ENCODE data around the gene OTX2.

The OTX2 gene

DNA sequence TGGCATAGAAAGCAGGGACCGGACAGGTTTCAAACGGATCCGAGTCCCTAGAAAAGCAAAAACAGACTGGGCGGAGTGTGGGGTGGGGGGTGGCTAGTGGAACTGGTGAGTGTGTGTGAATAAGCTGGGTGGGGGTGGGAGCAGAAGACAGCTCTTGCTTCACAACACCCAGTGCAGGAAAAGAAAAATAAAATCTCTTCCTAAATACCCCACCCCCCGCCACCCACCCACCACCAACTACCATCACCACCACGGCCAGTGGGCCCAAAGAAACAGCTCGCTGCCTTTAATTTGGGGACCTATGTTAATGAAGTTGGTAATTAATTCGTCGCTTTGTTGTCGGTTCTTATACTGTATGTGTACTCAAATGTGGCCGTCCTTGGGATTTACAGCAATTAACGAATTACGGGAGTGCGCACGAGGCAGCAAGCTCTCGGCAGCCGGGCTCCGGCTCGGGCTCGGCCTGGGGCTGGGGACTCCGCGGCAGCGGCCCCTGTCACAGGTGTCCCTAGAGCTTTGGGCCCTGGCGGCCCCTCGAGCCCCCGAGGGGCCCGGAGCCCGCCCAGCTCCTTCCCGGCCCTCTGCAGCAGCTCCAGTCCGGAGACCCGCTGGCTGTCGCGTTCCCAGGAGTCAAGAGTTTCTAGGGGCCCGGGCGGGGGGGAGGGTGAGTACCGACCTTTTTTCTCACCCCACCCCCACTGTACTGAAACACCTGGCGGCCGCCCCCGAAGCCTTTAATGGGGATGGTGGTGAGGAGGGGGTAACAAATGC lies 1.5 kb upstream of the OTX2 start:
- no peak for DNase-seq

DNA sequence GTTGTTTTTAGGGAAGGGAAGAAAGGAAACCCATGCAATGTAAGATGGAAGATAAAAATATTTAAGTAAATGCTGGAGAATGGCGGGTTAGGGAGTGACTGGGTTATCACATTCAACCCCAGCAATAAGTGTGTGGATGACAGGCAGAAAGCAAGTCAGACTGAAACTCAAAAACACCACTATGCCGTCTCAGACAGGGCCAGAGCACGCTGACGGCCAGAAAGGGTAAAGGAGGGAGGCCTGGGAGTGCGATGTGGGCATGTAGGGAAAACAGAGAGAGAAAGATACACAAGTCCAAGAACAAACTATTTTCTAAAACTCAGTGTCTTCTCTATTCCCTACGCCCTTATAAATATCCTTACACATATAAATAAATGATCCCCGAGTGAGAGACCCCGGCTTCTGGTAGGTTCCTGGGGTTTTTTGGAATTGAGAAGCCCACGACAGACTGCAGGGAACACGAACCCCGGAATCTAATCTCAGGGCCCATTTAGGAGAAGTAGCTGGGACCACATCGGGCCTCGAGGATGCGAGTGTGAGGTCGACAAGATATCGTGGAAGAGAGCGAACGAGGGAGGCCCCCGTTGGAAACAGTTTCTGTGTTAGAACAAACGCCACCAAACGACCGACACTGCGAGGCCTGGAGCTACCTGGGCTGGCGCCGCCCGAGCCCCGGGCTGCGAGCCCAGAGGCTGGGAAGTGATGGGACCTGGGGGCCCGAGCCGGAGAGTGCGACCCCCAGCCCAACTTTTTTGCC lies 735 bp upstream of the OTX2 start:
- no peak for DNase-seq

DNA sequence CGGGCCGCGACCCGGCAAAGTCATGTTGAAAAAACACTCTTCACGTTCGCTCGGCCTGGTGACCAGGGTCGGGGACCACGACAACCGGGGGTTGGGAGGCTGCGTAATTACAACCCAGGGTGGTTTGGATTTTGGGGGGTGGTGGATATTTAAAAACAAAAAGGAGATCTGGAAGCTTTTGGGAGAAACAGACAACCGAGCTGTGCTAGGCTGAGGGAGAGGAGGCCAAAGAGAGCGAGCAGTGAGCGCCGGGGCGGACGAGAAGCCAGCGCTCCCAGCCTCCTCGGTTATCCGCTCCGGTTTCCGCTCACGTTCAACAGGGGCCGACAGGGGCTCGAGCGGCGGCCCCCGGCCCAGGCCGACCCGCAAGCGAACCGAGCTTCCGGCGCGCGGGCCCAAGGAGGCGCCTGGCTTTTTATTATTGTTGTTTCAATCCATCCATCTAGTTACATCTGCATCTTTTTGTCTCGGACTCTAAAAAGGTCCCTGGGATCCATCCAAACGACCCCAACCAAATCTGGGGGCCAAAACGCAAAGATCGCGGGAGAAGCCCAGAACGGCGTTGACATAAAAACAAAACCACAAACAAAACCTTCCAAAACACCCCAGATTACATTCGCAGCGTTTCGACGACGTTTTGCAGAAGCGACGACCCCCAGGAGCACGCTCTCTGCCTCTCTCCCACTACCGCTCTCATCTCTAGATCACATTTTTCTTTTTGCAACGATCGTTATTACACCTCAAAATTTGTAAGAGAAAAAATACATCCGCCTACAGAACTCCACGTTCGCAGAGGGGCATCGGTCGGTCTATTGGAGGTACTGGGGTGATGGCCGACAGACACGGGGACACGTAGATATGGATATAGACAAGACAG lies 771 bp downstream of the OTX2 start:
- DNase-seq = no peak

DNA sequence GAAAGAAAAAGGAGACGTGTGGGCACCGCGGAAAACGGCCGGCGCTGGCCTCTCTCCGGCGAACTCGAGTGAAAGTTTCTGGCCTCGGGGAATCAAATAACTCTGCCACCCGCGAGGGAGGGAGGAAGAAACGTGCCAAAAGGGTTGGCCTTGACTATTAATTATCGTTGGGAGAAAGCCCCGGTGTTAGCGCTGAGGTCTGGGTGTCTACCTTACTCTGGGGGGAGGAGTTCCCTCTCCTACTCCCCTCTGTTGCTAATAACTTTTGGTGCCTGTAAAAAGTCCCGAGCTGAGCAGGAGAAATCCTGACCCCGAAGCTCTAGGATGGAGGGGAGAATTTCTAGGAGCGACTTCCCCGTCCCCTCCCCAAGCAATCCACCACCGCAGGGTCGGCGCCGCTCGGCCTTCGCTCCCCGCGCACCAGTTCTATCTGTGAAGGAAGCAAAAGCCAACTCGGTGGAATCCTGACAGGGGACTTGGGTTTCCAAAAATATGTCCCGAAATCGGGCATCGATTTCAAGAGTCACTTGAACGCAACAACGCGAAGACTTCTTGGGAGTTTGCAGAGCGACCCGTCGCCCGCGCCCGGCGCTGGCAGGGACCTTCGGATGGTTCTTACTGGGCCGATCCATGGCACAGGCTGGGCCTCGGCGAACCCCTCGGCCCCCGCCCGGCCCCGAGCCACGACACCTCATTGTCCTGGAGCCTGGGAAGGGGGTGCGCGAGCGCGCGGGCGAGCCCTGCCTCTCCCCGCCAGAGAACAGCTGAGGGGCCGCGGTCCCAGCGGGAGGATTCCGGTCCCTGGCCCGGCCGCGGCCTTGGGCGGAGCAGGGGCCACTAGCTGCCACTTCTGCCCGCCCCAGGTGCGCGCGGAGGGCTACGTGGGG lies 1.7 kb downstream of the OTX2 start:
- no peak for DNase-seq

DNA sequence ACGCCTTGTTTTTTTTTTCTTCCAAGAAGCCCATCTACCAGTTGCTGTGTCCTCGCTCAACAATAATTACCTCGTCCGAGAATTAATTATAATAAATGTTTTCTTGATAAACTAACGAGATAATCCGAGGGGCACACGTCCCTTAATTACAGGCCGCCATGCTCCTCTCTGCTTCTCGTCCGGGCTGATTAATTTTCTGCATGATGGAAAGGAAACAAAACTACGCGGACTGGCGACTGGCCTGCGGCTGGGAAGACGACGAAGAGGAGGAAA lies 2.2 kb downstream of the OTX2 start:
- no peak for DNase-seq

DNA sequence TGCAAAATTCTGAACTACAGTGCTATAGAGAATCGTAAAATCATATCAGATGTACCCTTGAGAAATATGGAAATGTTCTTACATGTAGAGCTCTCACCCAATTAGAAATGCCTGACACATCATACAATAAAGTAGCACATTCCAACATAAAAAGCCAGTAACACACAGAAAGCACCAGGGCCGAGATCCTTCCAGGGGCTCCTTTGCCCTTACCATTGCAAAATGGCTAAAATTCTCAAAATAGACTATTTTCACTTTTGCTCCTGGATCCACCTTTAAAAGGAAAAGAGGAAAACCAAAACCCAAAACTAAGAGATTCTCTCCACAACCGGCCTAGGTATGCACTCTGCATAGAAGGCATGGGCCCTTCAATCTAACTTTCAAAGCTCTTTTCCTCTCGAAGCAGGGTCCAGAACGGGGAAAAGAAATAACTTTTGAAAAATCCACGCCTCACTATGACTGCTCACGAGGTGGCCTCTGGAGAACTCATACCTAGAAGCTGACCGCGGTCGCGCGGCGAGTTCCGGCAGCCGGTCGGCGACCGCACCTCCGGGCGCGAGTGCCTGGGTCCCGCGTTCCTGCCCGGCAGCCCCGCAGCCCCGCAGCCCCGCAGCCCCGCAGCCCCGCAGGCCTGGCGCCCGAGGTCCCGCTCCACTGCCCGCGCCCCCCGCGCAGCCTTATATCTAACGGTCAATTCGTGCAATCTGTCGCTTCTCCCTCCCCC lies 2.7 kb downstream of the OTX2 start:
- DNase-seq = no peak

DNA sequence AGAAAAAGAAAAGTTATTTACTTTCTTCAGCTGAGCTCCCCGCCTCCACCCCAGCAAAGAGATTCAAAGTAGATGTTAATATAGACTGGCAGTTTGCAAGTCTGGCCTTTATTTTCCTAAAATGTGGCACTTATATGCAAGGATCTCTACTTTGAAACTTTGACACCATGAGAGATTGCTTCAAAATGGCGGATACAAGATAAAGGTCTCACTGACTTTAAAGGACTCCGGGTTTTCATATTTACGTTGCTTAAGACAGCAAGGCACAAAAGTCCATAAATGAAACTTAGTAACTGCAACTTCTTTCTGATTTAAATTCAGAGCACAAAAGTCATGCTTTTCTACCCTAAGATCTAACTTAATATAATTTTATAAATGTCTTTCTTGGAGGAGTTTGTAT lies 3.5 kb downstream of the OTX2 start:
- DNase-seq = no peak

DNA sequence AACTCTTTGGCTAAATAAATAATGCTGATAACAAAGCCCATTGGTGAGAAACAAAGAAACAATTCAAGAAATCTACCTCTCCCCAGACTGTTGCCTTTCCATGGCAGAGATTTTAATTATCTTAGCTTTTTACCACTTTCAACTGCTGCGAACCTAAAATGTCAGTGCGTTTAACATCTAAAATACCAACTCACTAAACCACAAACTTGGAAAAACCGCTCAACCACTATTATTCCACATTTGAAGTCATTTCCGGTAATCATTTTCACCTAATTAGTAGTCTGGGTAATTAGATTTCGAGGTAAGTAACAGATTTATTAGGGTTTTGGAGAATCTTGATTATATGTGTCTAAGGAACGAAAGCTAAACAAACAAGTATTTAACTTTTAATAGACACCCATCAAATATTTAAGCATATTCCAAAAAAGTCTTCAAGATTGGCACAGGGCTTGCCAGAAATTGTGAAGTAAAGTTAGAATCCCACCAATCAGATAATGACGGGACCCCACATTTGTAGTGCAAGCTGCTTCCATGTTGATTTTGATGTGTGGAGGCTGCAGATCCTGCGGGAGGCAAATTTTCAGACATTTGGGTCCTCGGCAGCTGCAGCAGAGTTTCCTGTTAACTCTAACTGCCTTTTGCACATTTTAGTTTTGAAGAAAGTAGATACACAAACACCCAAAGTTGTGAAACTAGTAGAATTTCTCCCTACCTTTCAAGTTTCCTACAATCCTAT lies 4.1 kb downstream of the OTX2 start:
- DNase-seq = no peak

DNA sequence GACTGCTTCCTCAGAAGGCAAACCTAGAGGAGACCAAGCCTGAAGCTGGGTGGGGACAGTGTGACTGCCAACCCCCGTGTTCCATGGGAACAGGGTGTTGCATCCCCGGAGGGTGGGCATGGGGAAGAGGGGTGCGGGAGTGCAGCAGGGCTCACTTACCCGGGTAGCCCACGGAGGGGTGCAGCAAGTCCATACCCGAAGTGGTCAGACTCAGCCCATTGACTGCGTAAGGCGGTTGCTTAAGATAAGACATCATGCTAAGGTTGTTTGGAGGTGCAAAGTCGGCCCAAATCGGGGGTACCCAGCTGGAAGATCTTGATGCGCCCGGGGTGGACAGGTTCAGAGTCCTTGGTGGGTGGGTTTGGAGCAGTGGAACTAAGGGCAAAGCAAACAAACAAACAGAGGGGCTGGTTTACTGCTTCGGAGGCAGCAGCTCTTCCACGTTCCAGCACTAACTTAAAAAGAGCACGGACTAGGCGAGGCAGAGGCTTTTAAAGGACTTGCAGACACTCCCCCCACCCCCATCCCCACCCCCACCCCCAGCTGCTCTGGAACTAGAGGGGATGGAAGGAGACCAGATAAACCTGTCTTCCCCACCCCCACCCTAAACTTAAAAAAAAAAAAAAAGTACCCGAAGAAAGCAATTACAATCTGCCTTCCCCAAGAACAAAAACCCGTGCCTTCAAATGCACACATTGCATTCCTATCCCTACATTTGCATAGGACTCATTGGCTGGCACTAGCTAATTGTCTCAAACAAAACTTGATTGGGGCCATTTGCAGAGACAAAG lies 4.9 kb downstream of the OTX2 start:
- DNase-seq = no peak

DNA sequence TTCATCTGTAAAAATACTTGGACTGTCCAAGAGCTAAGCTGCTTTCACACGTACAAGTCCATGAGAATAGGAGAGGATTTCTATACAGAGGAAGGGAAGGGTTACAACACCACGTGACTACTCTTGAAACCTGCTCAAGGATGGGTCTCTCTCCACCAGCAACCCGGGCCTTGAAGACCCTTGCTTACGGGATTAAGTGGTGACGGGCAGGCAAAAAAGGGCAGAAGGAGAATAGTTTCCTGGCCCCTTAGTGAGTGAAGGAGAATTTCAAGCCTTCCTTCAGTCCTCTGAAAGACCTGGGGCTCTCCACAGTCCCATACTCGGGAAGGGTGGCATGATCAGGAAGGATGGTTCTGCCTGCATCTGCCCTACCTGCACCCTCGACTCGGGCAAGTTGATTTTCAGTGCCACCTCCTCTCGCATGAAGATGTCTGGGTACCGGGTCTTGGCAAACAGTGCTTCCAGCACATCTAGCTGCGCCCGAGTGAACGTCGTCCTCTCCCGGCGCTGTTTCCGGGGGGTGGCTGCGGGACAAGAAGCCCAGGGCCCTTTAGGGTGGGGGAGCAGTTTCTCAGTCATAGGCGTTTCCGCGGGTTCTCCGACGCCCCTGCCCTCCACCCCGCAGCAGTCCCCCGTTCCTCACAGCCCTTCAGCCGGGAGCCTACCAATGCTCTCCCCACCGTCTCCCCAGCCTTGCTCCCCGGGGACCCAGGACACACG lies 6.3 kb downstream of the OTX2 start:
- no peak for DNase-seq

DNA sequence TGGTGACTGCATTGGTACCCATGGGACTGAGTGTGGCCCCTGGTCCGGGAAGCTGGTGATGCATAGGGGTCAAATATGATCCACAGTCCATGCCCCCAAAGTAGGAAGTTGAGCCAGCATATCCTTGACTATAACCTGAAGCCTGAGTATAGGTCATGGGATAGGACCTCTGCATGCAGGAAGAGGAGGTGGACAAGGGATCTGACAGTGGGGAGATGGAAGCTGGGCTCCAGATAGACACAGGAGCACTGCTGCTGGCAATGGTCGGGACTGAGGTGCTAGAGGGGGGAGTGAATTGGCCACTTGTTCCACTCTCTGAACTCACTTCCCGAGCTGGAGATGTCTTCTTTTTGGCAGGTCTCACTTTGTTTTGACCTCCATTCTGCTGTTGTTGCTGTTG lies 8.4 kb downstream of the OTX2 start:
- no peak for DNase-seq

DNA sequence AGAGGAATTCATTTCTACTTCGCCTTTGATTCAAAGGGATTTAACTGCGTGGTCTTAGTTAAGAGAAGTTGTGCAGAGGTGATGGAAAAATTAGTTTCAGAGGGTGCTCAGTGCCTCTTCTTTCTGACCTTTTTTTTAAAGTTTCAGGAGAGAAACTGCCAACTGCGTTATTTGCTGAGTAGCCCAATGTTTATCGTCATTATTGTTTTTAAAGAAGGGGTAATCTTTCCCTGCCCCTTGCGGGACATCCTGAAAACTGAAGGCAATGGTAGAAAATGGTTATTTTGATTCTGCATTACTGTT lies 11.0 kb downstream of the OTX2 start:
- no peak for DNase-seq

DNA sequence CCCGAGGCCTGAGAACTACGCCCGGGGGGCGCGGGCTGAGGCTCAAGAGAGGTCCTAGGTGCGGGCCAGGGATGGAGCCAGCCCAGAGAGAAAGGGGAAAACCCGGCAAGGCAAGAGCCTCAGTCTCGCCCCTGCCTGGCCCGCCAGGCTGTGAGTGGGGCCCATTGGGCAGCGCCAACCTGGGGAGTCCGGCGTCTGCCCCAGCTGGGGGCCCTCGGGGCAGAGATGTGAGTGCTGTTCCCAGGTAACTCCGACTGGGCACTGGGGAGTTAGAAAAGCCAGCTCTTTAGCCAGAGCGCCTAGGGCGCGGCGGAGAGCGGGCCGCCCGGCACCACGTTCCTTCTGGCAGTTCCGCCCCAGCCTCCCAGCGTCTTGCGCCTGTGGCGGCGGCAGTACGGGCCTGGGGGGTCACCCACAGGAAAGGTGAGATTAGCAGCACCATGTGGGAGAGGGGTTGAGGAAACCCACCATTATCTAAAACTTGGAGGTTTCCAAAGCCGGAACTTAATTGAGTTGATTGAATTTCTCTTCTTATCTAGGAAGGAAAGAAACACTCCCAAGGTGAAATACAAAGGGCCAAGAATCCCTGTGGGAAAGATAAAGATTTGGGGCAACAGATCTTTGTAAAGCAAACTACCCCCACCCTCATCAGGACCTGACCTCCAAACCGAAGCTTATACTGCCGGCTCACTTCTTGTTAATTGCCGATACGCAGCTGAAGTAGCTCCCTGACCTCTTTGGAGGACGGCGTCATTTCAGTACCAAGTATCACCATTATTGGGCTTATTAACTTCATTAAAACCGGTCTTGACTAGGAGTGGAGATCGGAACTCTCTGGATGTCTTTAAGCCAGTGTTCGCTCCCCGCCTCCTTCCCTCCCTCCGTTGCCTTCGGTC lies 11.6 kb downstream of the OTX2 start:
- no peak for DNase-seq

DNA sequence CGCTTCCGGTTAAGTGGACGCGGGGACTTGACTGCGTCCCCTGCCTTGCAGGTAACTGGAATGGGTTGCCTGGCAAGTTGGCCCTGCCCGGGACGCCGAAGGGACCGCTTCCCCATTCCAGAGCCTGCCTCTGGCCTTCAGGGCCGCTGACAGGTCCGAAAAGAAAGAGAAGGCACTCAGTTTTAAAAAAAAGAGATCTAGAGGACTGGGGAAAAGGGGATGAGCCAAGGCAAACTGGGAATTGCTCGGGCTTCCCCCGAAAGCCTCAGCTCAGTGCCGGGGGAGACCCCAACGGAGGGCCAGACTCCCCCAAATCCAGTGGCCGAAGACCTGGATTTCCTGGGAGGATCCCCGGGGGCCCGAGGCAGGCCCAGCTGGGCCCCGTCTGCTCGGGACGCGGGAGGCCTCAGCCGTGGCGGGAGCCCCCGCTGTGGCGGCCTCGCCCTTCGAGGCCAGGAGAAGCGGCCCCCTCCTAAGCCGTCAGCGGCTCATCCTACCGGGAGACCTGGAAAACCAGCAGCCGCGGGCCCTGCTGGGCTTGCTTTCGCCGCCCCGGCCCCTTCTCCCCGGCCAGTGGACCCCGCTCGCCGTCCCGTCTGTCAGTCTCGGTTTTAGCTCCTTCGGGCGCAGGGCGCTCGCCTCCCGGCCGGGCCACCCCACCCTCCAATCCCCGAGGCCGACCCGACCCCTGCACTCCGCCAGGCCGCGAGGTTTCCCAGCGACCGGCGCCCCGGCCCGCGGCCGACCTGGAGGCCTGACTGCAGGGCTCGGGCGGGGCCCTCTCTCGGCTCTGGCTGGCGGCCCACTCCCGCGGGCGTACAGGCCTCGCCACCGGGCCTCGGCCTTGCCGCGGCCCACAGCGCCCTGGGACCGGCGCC lies 12.5 kb downstream of the OTX2 start:
- DNase-seq = no peak

DNA sequence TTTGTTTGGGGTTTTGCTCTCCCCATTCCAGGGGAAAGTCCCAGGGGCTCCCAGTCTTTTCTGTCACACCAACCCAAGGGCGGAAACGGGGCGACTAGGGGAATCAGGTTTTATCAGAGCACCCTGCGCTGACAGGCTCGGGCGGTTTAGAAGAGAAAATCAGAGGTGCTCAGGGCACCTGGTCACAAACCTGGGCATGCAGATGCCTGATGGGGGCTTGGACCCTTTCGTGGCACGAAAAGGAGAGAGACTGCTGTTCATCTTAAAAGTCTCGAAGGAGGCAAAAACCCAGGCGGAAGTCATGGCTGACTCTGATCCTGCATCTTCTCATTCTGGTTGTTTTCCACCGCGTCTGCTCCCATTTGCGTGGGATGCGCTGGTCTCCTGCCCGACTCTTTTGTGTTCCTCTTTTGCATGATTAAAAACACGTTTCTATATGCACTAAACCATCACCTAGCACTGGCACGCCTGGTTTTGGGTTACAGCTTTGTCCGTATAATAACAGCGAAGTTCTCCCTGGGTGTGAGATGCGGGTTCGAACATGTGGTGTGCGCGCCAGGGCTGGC lies 13.2 kb downstream of the OTX2 start:
- no peak for DNase-seq

DNA sequence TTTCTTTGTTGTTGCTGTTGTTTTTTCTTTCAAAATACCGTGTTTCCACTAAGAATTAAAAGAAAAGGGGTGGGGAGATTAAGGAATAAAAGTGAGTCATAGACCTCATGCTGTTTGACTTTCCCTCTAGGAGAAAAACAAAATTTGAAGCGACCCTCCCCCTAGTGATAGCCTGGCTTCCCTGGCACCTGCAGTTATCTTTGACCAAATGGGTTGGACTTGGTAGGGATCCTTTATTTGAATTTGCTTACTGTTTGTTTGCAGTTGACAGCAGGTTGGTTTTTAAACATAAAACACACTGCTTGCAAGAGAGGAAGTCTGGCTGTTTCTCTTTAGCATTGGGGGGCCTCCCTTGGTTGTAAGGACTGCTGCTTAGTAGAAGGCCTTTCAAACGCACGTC lies 14.0 kb downstream of the OTX2 start:
- DNase-seq = no peak

DNA sequence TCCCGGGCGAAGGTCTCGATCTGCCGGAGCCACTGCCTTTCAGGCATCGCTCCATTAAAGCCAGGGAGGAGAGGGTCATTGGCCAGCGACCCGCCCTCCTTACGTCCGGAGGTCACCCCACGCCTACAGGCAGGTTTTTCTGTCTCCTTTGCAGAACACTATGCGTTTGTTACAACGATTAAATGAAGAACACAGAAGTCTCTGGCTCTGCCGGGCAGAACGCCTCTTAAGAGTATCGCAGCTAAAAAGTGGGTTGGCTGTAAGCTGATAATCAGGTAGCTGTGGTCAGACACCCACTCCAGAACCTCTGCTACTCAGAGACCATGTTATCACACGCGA lies 15.0 kb downstream of the OTX2 start:
- DNase-seq = no peak

Measured in stimulated activated CD4-positive, alpha-beta T cell treated with anti-CD3 and anti-CD28 coated beads, Interleukin-4, amount 100 ng/mL, for 1 hour (primary cell).